A549 (cell line): Measurements from ENCODE around the gene F10. TPM values are rescaled to one million over a fixed set of nuclear protein-coding genes. Genes with fewer than 3 reads are reported as not detected.

ENCODE experiments used
- ATAC-seq, 2 experiments: fragments of 200-7000 bp in 1 of 2; fragments of >200 bp in 1 of 2; cut with Nextera tagmentation in 1 of 2; cut with Tn5 transposase in 1 of 2; 3 replicates each; pipeline versions ENCODE4 v1.8.0 to v1.9.1; 2018 to 2020; ENCODE audit warnings: mild to moderate bottlenecking in 1 of 2, moderate library complexity in 1 of 2
- CTCF ChIA-PET: fragments of 300-600 bp; sonication (Branson Sonifier 250); formaldehyde crosslinking; extraction: SDS; loops from one replicate; lab custom pipeline; 2021; ENCODE audit warnings: antibody characterized with exemption, inconsistent platforms; lab: Yijun Ruan, JAX
- POLR2A ChIA-PET: fragments of 350-600 bp; formaldehyde crosslinking; extraction: SDS; loops from one replicate; lab custom pipeline; 2021; ENCODE audit warnings: antibody characterized with exemption, inconsistent platforms; lab: Yijun Ruan, JAX
- DNase-seq, 2 experiments: peaks; one replicate each; pipeline versions ENCODE4 v3.0.0 to v3.0.0-alpha.2; 2011 to 2016; ENCODE audit warnings: low read depth in 1 of 2, low spot score in 1 of 2
- FAIRE-seq: peaks from 2 replicates; lab custom pipeline; 2011; peaks lifted over from hg19 to GRCh38; lab: Jason Lieb, UNC
- H3K27ac ChIP-seq, 2 experiments: fragments of >200 bp; sonication (Bioruptor Twin); formaldehyde crosslinking; 3 replicates each; pipeline ENCODE4 v1.5.1; 2016 to 2017
- H3K4me1 ChIP-seq: fragments of >200 bp; sonication (Bioruptor Twin); formaldehyde crosslinking; 3 replicates; pipeline ENCODE4 v1.6.1; 2016
- H3K4me2 ChIP-seq: fragments of >200 bp; sonication (Bioruptor Twin); formaldehyde crosslinking; 3 replicates; pipeline ENCODE4 v1.6.1; 2016
- H3K4me3 ChIP-seq: fragments of >200 bp; sonication (Bioruptor Twin); formaldehyde crosslinking; 3 replicates; pipeline ENCODE4 v1.5.1; 2016
- H3K9me3 ChIP-seq: fragments of >200 bp; sonication (Bioruptor Twin); formaldehyde crosslinking; 3 replicates; pipeline ENCODE4 v1.6.1; 2016
- ATOH8 ChIP-seq: fragments of 250-450 bp; sonication (Bioruptor Pico); IDR thresholded peaks from 2 replicates; pipeline ENCODE4 v1.5.0; 2020; ENCODE audit warnings: low read depth, mild to moderate bottlenecking, moderate library complexity
- BHLHE40 ChIP-seq: IDR thresholded peaks from 2 replicates; pipeline ENCODE4 v1.6.1; 2012; ENCODE audit warnings: low read depth, low read length, inconsistent platforms
- CBX2 ChIP-seq: fragments of 200-600 bp; sonication (generic); IDR thresholded peaks from 2 replicates; pipeline ENCODE4 v1.6.1; 2016; ENCODE audit warnings: low read depth, mild to moderate bottlenecking, borderline replicate concordance
- CHD4 ChIP-seq: fragments of 200-600 bp; sonication (generic); IDR thresholded peaks from 2 replicates; pipeline ENCODE4 v1.6.1; 2016; ENCODE audit warnings: antibody characterized with exemption, mild to moderate bottlenecking, borderline replicate concordance
- E2F6 ChIP-seq: IDR thresholded peaks from 2 replicates; pipeline ENCODE4 v1.6.1; 2012; ENCODE audit warnings: low read depth, borderline replicate concordance
- FOSB ChIP-seq: fragments of 250-450 bp; sonication (Bioruptor Pico); IDR thresholded peaks from 2 replicates; pipeline ENCODE4 v1.5.0; 2020; ENCODE audit warnings: mild to moderate bottlenecking, moderate library complexity
- FOXS1 ChIP-seq: fragments of 250-450 bp; sonication (Bioruptor Pico); IDR thresholded peaks from 2 replicates; pipeline ENCODE4 v1.5.0; 2020; ENCODE audit warnings: mild to moderate bottlenecking, moderate library complexity
- HDAC2 ChIP-seq: fragments of 200-600 bp; sonication (generic); IDR thresholded peaks from 2 replicates; pipeline ENCODE4 v1.6.1; 2016
- HOXB5 ChIP-seq: fragments of 250-450 bp; sonication (Bioruptor Pico); IDR thresholded peaks from 2 replicates; pipeline ENCODE4 v1.5.0; 2020; ENCODE audit warnings: mild to moderate bottlenecking, moderate library complexity
- KDM1A ChIP-seq: fragments of 200-600 bp; sonication (generic); IDR thresholded peaks from 2 replicates; pipeline ENCODE4 v1.6.1; 2016; ENCODE audit warnings: low read depth, mild to moderate bottlenecking
- MAFK ChIP-seq: fragments of 450-650 bp; IDR thresholded peaks from 2 replicates; pipeline ENCODE4 v1.6.1; 2014; ENCODE audit not compliant: partially characterized antibody
- MYC ChIP-seq: IDR thresholded peaks from 2 replicates; pipeline ENCODE4 v1.6.1; 2012; ENCODE audit warnings: mild to moderate bottlenecking, inconsistent platforms, low read length, improper control_type of control experiment, borderline replicate concordance
- NFE2L2 ChIP-seq: fragments of 150-350 bp; conservative IDR thresholded peaks from 2 replicates; pipeline ENCODE4 v1.6.1; 2014; ENCODE audit warnings: low read length
- PBX3 ChIP-seq: IDR thresholded peaks from 2 replicates; pipeline ENCODE4 v1.6.1; 2012
- RCOR1 ChIP-seq: fragments of 150-350 bp; IDR thresholded peaks from 2 replicates; pipeline ENCODE4 v1.6.1; 2014; ENCODE audit warnings: antibody characterized with exemption, low read length, low read depth
- SMC3 ChIP-seq: fragments of >200 bp; sonication (Bioruptor Twin); formaldehyde crosslinking; IDR thresholded peaks from 3 replicates; pipeline ENCODE4 v1.6.1; 2018; ENCODE audit warnings: inconsistent platforms
- TFCP2L1 ChIP-seq: fragments of 250-450 bp; sonication (Bioruptor Pico); IDR thresholded peaks from 2 replicates; pipeline ENCODE4 v1.5.0; 2021; ENCODE audit warnings: mild to moderate bottlenecking
- ZC3H11A ChIP-seq: fragments of 450-650 bp; IDR thresholded peaks from 2 replicates; pipeline ENCODE4 v1.6.1; 2014; ENCODE audit warnings: antibody characterized with exemption, mild to moderate bottlenecking
- ZFP36 ChIP-seq: fragments of 450-650 bp; IDR thresholded peaks from 2 replicates; pipeline ENCODE4 v1.6.1; 2014; ENCODE audit warnings: borderline replicate concordance; ENCODE audit not compliant: partially characterized antibody
- ZSCAN20 ChIP-seq: fragments of 250-450 bp; sonication (Bioruptor Pico); IDR thresholded peaks from 2 replicates; pipeline ENCODE4 v1.8.0; 2022; ENCODE audit warnings: mild to moderate bottlenecking, moderate library complexity
- WGBS: methylation state at CpG from one replicate; pipeline ENCODE4 v1.1.6; 2017; ENCODE audit errors: missing lambda C conversion rate; 5-methylcytosine and 5-hydroxymethylcytosine counted together
- polyA plus RNA-seq, 4 experiments: library from polyadenylated mRNA; depleted of rRNA in 3 of 4; stranded (reverse); fragments of >200 nt; fragmentation: RNase III in 1 of 4; extraction: RNeasy Plus Mini Kit Qiagen cat#74134 plus additional on column Dnase treatment in 1 of 4; gene quantifications; 2 replicates in 3 of 4; 3 replicates in 1 of 4; pipeline ENCODE4 v1.2.3, GENCODE V29; 2011 to 2017
- TF ChIP-seq, protein P1 (sequence below): fragments of 200-600 bp; sonication (generic); IDR thresholded peaks from 2 replicates; pipeline ENCODE4 v1.6.1; 2016; ENCODE audit warnings: antibody characterized with exemption, mild to moderate bottlenecking, moderate library complexity
- TF ChIP-seq, protein P2 (sequence below): fragments of 450-650 bp; IDR thresholded peaks from 2 replicates; pipeline ENCODE4 v1.6.1; 2014; ENCODE audit warnings: antibody characterized with exemption
- TF ChIP-seq, protein P3 (sequence below): IDR thresholded peaks from 2 replicates; pipeline ENCODE4 v1.6.1; 2012

The F10 gene
- polyA plus RNA-seq, 2 of the 4 experiments (the other 2 are of a cell fraction), result 0.32 TPM; not detected in 1

DNA sequence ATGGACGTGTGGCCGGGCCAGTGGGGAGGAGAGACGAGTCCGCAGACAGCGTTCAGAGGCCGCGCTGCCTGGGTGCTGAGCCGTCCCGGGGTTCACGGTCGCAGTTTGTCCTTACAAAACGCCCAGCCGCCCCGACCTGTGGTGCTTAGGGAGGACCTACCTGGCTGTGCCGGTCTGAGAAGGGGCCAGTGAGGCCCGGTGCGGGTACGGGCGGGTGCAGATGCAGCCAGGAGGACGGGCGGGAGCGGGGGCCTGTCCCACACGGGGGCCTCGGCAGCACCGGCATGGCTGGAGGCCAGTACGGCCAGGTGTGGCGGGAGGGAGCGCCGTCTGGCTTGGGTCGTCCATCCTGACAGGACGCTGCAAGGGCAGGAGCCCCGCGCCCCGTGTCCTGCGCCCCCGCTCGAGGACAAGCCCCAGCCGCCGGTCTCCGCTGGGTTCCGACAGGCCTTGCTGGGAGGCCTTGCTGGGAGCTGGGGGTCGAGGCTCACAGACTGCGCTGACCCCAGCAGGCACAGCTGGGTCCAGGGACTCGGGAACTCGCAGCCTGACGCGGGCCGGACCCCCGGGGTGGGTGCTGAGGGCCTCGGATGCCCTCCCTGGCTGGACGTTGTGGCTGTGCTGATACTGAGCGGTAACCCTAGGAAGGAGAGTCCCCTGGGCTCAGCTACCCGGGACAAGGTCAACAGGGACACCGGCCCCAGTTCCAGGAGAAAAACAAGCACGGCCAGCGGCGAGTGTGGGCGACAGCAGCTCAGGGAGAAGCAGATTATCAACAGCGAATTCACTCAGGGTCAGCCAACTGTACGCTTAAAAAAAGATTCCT lies 30.6 kb downstream of the F10 start (continued):
- TF ChIP-seq, protein P1, sequence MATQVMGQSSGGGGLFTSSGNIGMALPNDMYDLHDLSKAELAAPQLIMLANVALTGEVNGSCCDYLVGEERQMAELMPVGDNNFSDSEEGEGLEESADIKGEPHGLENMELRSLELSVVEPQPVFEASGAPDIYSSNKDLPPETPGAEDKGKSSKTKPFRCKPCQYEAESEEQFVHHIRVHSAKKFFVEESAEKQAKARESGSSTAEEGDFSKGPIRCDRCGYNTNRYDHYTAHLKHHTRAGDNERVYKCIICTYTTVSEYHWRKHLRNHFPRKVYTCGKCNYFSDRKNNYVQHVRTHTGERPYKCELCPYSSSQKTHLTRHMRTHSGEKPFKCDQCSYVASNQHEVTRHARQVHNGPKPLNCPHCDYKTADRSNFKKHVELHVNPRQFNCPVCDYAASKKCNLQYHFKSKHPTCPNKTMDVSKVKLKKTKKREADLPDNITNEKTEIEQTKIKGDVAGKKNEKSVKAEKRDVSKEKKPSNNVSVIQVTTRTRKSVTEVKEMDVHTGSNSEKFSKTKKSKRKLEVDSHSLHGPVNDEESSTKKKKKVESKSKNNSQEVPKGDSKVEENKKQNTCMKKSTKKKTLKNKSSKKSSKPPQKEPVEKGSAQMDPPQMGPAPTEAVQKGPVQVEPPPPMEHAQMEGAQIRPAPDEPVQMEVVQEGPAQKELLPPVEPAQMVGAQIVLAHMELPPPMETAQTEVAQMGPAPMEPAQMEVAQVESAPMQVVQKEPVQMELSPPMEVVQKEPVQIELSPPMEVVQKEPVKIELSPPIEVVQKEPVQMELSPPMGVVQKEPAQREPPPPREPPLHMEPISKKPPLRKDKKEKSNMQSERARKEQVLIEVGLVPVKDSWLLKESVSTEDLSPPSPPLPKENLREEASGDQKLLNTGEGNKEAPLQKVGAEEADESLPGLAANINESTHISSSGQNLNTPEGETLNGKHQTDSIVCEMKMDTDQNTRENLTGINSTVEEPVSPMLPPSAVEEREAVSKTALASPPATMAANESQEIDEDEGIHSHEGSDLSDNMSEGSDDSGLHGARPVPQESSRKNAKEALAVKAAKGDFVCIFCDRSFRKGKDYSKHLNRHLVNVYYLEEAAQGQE, result no peak
- TF ChIP-seq FOXS1 (CRISPR knock-in tag), result no peak

GRCh38 chr13:113153810-113154748 lies 31.5 kb downstream of the F10 start:
- CTCF ChIA-PET, result no interaction called here
- H3K9me3 ChIP-seq, result no peaks in the 10 kb centered on the region
- peak overlapping the region; percentile 82 for H3K4me2 ChIP-seq
- H3K4me1 ChIP-seq, result peaks cover 7% of the 10 kb centered on the region; the same call in 2 of the 3 replicates
- peak; percentile 66 to 81; a peak in 4 of 6 replicates for ATAC-seq
- peak; percentile 47 to 70 for DNase-seq
- POLR2A ChIA-PET, result interaction anchor here (0.7 to 1.1 kb wide), 2 partner anchors 12 to 55 kb away, joined by 3 to 4 read pairs; partner anchors contain the start of genes CUL4A and PCID2
- WGBS, result 14% methylated on average over 13 of the region's 76 CpGs
- H3K27ac ChIP-seq, result peak overlapping the region; percentile 78 to 85
- no peak for FAIRE-seq
- peak overlapping the region; percentile 35 for H3K4me3 ChIP-seq
- no peak for TF ChIP-seq SMC3
- no peak for TF ChIP-seq CHD4
- TF ChIP-seq CBX2, result no peak
- TF ChIP-seq MAFK, result no peak
- no peak for TF ChIP-seq ZSCAN20
- TF ChIP-seq HDAC2, result no peak
- TF ChIP-seq HOXB5 (CRISPR knock-in tag), result 0 out of 2 replicates have a peak, but pooled peaks have one; percentile 47
- no peak for TF ChIP-seq ZC3H11A
- no peak for TF ChIP-seq TFCP2L1 (CRISPR knock-in tag)
- no peak for TF ChIP-seq KDM1A
- no peak for TF ChIP-seq MYC
- TF ChIP-seq E2F6, result no peak
- no peak for TF ChIP-seq ZFP36
- TF ChIP-seq ATOH8 (CRISPR knock-in tag), result no peak
- TF ChIP-seq, protein P2, sequence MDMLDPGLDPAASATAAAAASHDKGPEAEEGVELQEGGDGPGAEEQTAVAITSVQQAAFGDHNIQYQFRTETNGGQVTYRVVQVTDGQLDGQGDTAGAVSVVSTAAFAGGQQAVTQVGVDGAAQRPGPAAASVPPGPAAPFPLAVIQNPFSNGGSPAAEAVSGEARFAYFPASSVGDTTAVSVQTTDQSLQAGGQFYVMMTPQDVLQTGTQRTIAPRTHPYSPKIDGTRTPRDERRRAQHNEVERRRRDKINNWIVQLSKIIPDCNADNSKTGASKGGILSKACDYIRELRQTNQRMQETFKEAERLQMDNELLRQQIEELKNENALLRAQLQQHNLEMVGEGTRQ, result peak; percentile 67
- TF ChIP-seq, protein P3, sequence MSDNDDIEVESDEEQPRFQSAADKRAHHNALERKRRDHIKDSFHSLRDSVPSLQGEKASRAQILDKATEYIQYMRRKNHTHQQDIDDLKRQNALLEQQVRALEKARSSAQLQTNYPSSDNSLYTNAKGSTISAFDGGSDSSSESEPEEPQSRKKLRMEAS, result peak; percentile 57; the same call in 1 of the 2 replicates
- TF ChIP-seq BHLHE40, result peak; percentile 57; the same call in 1 of the 2 replicates
- TF ChIP-seq NFE2L2, result no peak
- TF ChIP-seq RCOR1, result no peak
- TF ChIP-seq, protein P1, result no peak
- TF ChIP-seq PBX3, result no peak
- TF ChIP-seq FOSB (CRISPR knock-in tag), result no peak
